A673 (cell line): Measurements from ENCODE around the gene FBN1.

Source experiments
- CTCF ChIP-seq: fragments of 300-800, 200-600 bp; sonication (generic); conservative IDR thresholded peaks from 2 replicates; pipeline ENCODE4 v1.5.1; 2017; ENCODE audit warnings: low read depth, mild to moderate bottlenecking, antibody characterized with exemption, low read length, moderate library complexity, mixed read lengths
- EZH2 ChIP-seq: fragments of 200-600 bp; sonication (generic); IDR thresholded peaks from 2 replicates; pipeline ENCODE4 v1.6.1; 2017; ENCODE audit warnings: borderline replicate concordance, low read depth, mild to moderate bottlenecking, mixed read lengths, antibody characterized with exemption, low read length; ENCODE audit not compliant: poor library complexity, severe bottlenecking

- TF ChIP-seq CTCF = no peak
- TF ChIP-seq EZH2 = no peak
These were observed 54.8 kb downstream of the FBN1 start for GRCh38 chr15:48590723-48591122.
